Stomach smooth muscle (tissue), 2 donors: ENCODE data around the gene GBP7.

ENCODE experiments used
- H3K27ac ChIP-seq: one replicate; pipeline ENCODE4 v1.7.0; 2013; ENCODE audit warnings: mild to moderate bottlenecking, low read length, inconsistent platforms
- H3K27me3 ChIP-seq, 2 donors: one replicate each; pipeline ENCODE4 v1.7.0; 2013; ENCODE audit warnings: low read length in 2 of 2; ENCODE audit not compliant: insufficient read depth in 2 of 2, control insufficient read depth in 1 of 2
- H3K36me3 ChIP-seq, 2 donors: one replicate each; pipeline ENCODE4 v1.7.0; 2013; ENCODE audit warnings: low read length in 2 of 2; ENCODE audit not compliant: control insufficient read depth in 2 of 2, insufficient read depth in 2 of 2
- H3K4me1 ChIP-seq: one replicate; pipeline ENCODE4 v1.7.0; 2013; ENCODE audit warnings: low read length; ENCODE audit not compliant: control insufficient read depth, insufficient read depth
- H3K4me3 ChIP-seq, 2 donors: one replicate each; pipeline ENCODE4 v1.7.0; 2013; ENCODE audit warnings: low read length in 2 of 2
- H3K9ac ChIP-seq, 2 donors: one replicate each; pipeline ENCODE4 v1.7.0; 2013; ENCODE audit warnings: low read length in 2 of 2, mild to moderate bottlenecking in 1 of 2
- H3K9me3 ChIP-seq, 2 donors: one replicate each; pipeline ENCODE4 v1.7.0; 2013; ENCODE audit warnings: low read length in 2 of 2; ENCODE audit not compliant: control insufficient read depth in 2 of 2
- donor health status: healthy.
- donor health status: Pancreatic carcinoma.

Gene GBP7

GRCh38 chr1:89198491-89199072 lies 22.8 kb upstream of the GBP7 start, which contains the start of gene GBP4:
GBP4 (minus strand) TSS chr1:89198942; CDS start chr1:89198834, 108 bp downstream.
- Histone ChIP-seq H3K4me1 (no peaks in the 10 kb centered on the region), H3K9ac (peak within 1 kb of the TSS; percentile 59 to 65), H3K36me3 (no peaks in the 10 kb centered on the region), H3K9me3 (no peaks in the 10 kb centered on the region), H3K4me3 (peak within 1 kb of the TSS; percentile 78 to 86), H3K27me3 (peaks cover 0 to 3% of the 10 kb centered on the region in 2 donors), H3K27ac (peak within 1 kb of the TSS; percentile 1)

- peak overlapping the region; percentile 78 to 86 for H3K4me3 ChIP-seq
- peak overlapping the region; percentile 1 for H3K27ac ChIP-seq
- H3K4me1 ChIP-seq = no peaks in the 10 kb centered on the region
- peak overlapping the region; percentile 59 to 65 for H3K9ac ChIP-seq
- H3K9me3 ChIP-seq = no peaks in the 10 kb centered on the region
- no peaks in the 10 kb centered on the region for H3K36me3 ChIP-seq
- H3K27me3 ChIP-seq = peaks cover 0 to 3% of the 10 kb centered on the region in 2 donors
Measured at GRCh38 chr1:89198081-89198480, 22.3 kb upstream of the GBP7 start.

- Histone ChIP-seq H3K9me3 (no peaks in the 10 kb centered on the region), H3K4me3 (no peak overlapping the region), H3K4me1 (no peaks in the 10 kb centered on the region), H3K27me3 (peaks cover 0 to 3% of the 10 kb centered on the region in 2 donors), H3K27ac (no peak overlapping the region), H3K9ac (no peak overlapping the region), H3K36me3 (peaks cover 0 to 3% of the 10 kb centered on the region in 2 donors)
Measured at GRCh38 chr1:89195476-89195875, 19.7 kb upstream of the GBP7 start.

GRCh38 chr1:89191314-89191713 lies 15.5 kb upstream of the GBP7 start:
- Histone ChIP-seq H3K9ac (no peak overlapping the region), H3K4me3 (no peak overlapping the region), H3K36me3 (peaks cover 0 to 3% of the 10 kb centered on the region in 2 donors), H3K4me1 (no peaks in the 10 kb centered on the region), H3K27ac (no peak overlapping the region), H3K27me3 (no peaks in the 10 kb centered on the region), H3K9me3 (no peaks in the 10 kb centered on the region)

- no peak overlapping the region for H3K9ac ChIP-seq
- H3K27me3 ChIP-seq = no peaks in the 10 kb centered on the region
- H3K36me3 ChIP-seq = peaks cover 0 to 3% of the 10 kb centered on the region in 2 donors
- no peaks in the 10 kb centered on the region for H3K4me1 ChIP-seq
- H3K9me3 ChIP-seq = no peaks in the 10 kb centered on the region
- no peak overlapping the region for H3K4me3 ChIP-seq
- no peak overlapping the region for H3K27ac ChIP-seq
Measured at GRCh38 chr1:89190017-89190416, 14.2 kb upstream of the GBP7 start.

- Histone ChIP-seq H3K9me3 (peaks cover 0 to 4% of the 10 kb centered on the region in 2 donors), H3K9ac (no peak overlapping the region), H3K4me3 (no peak overlapping the region), H3K4me1 (no peaks in the 10 kb centered on the region), H3K27me3 (no peaks in the 10 kb centered on the region), H3K36me3 (no peaks in the 10 kb centered on the region), H3K27ac (no peak overlapping the region)
Measured at GRCh38 chr1:89179343-89179742, 3.5 kb upstream of the GBP7 start.

GRCh38 chr1:89176971-89177370 lies 1.2 kb upstream of the GBP7 start:
- H3K9ac ChIP-seq = no peak overlapping the region
- H3K27ac ChIP-seq = no peak overlapping the region
- no peak overlapping the region for H3K4me3 ChIP-seq
- H3K4me1 ChIP-seq = no peaks in the 10 kb centered on the region
- no peaks in the 10 kb centered on the region for H3K9me3 ChIP-seq
- H3K27me3 ChIP-seq = no peaks in the 10 kb centered on the region
- H3K36me3 ChIP-seq = no peaks in the 10 kb centered on the region

- no peaks in the 10 kb centered on the region for H3K36me3 ChIP-seq
- H3K9ac ChIP-seq = no peak overlapping the region
- H3K4me3 ChIP-seq = no peak overlapping the region
- H3K27me3 ChIP-seq = no peaks in the 10 kb centered on the region
- no peaks in the 10 kb centered on the region for H3K9me3 ChIP-seq
- no peak overlapping the region for H3K27ac ChIP-seq
- no peaks in the 10 kb centered on the region for H3K4me1 ChIP-seq
Measured at GRCh38 chr1:89174491-89174890, 1.3 kb downstream of the GBP7 start.

GRCh38 chr1:89172468-89173143 lies 3.2 kb downstream of the GBP7 start:
- Histone ChIP-seq H3K27ac (no peak overlapping the region), H3K9ac (no peak overlapping the region), H3K4me1 (no peaks in the 10 kb centered on the region), H3K36me3 (no peaks in the 10 kb centered on the region), H3K9me3 (no peaks in the 10 kb centered on the region), H3K4me3 (no peak overlapping the region), H3K27me3 (no peaks in the 10 kb centered on the region)

GRCh38 chr1:89171067-89171438 lies 4.8 kb downstream of the GBP7 start:
- Histone ChIP-seq H3K27me3 (no peaks in the 10 kb centered on the region), H3K27ac (no peak overlapping the region), H3K4me3 (no peak overlapping the region), H3K9me3 (no peaks in the 10 kb centered on the region), H3K36me3 (no peaks in the 10 kb centered on the region), H3K4me1 (no peaks in the 10 kb centered on the region), H3K9ac (no peak overlapping the region)
